Glutamatergic neuron (in vitro differentiated cells): ENCODE results near the gene TARS3. TPM values are rescaled to one million over a fixed set of nuclear protein-coding genes. Genes with fewer than 3 reads are reported as not detected.

Source experiments
- DNase-seq: peaks from one replicate; pipeline ENCODE4 v3.0.0; 2022
- H3K27ac Mint-ChIP-seq: one replicate; pipeline ENCODE4 v1.8.0; 2020; ENCODE audit warnings: mild to moderate bottlenecking, mixed read lengths, inconsistent platforms; ENCODE audit not compliant: unreplicated experiment
- H3K27me3 Mint-ChIP-seq: one replicate; pipeline ENCODE4 v1.8.0; 2020; ENCODE audit warnings: mild to moderate bottlenecking, moderate library complexity, mixed read lengths, inconsistent platforms; ENCODE audit not compliant: unreplicated experiment
- H3K36me3 Mint-ChIP-seq: one replicate; pipeline ENCODE4 v1.8.0; 2020; ENCODE audit warnings: mild to moderate bottlenecking, mixed read lengths, inconsistent platforms; ENCODE audit not compliant: unreplicated experiment
- H3K4me1 Mint-ChIP-seq: one replicate; pipeline ENCODE4 v1.8.0; 2020; ENCODE audit warnings: mild to moderate bottlenecking, low read depth, mixed read lengths, inconsistent platforms; ENCODE audit not compliant: unreplicated experiment
- H3K4me3 Mint-ChIP-seq: one replicate; pipeline ENCODE4 v1.8.0; 2020; ENCODE audit warnings: mild to moderate bottlenecking, mixed read lengths, inconsistent platforms; ENCODE audit not compliant: unreplicated experiment
- H3K9me3 Mint-ChIP-seq: one replicate; pipeline ENCODE4 v1.8.0; 2020; ENCODE audit warnings: mild to moderate bottlenecking, moderate library complexity, mixed read lengths, inconsistent platforms; ENCODE audit not compliant: unreplicated experiment
- total RNA-seq: library from RNA; stranded (reverse); fragmentation: NEBNext Ultra II Directional; extraction: Animal tissue kit (Norgen Biotek cat#: 25700); gene quantifications from one replicate; pipeline ENCODE4 v1.2.1, GENCODE V29; 2021; ENCODE audit not compliant: unreplicated experiment
- TF ChIP-seq, protein P1 (sequence below): fragments of 200-600 bp; sonication (generic); IDR thresholded peaks from one replicate; pipeline ENCODE4 v1.5.0; 2021; ENCODE audit not compliant: partially characterized antibody, unreplicated experiment

Gene TARS3
- total RNA-seq, 1 donor from 2014 or later = 40.1 TPM

DNA sequence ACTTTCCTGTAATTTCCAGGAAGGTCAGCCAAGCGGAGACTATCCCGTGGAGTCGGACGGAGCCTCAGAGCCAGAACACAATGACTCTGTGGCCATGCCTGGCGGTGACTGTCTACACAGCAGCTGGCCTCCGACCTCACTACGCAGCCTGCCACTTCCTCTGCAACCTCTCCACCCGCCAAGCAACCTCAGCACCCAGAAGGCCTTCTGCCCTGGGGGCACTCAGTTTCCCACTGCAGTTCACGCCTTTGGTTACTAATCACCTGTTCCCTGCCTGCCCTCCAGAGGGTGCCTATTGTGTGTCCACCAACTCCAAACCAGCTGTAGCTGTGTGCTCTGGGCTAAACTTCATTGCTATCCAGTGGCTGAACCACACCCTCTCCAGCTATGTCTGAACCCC is 116.1 kb downstream of the TARS3 start:
- TF ChIP-seq, protein P1, sequence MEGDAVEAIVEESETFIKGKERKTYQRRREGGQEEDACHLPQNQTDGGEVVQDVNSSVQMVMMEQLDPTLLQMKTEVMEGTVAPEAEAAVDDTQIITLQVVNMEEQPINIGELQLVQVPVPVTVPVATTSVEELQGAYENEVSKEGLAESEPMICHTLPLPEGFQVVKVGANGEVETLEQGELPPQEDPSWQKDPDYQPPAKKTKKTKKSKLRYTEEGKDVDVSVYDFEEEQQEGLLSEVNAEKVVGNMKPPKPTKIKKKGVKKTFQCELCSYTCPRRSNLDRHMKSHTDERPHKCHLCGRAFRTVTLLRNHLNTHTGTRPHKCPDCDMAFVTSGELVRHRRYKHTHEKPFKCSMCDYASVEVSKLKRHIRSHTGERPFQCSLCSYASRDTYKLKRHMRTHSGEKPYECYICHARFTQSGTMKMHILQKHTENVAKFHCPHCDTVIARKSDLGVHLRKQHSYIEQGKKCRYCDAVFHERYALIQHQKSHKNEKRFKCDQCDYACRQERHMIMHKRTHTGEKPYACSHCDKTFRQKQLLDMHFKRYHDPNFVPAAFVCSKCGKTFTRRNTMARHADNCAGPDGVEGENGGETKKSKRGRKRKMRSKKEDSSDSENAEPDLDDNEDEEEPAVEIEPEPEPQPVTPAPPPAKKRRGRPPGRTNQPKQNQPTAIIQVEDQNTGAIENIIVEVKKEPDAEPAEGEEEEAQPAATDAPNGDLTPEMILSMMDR = no peak
- Mint-ChIP-seq H3K27me3 (peaks cover 4% of the 10 kb centered on the region), H3K27ac (no peak overlapping the region), H3K9me3 (peaks cover 9% of the 10 kb centered on the region), H3K4me3 (no peak overlapping the region), H3K4me1 (peaks cover 7% of the 10 kb centered on the region), H3K36me3 (no peaks in the 10 kb centered on the region)
- no peak for DNase-seq

DNA sequence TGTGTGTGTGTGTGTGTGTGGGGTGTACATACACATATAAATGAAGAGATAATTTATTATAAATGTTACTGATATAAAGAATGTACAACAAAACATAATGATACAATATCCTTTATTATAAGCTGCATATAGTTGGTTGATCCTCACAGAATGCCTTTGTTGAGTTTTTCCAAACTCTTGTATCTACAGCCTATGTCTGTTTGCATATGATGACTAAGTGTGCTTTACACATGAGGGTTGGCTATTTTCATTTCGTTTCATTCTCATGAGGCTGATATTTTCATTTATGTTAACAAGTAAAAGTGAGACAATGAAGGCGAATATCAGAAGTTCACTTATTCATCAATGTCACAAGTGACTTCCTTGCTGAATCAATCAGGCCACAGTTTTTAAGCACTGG is 117.2 kb downstream of the TARS3 start:
- TF ChIP-seq, protein P1 = no peak
- Mint-ChIP-seq H3K27ac (no peak overlapping the region), H3K36me3 (no peaks in the 10 kb centered on the region), H3K4me3 (no peak overlapping the region), H3K9me3 (peaks cover 6% of the 10 kb centered on the region), H3K27me3 (peaks cover 2% of the 10 kb centered on the region), H3K4me1 (peaks cover 2% of the 10 kb centered on the region)
- no peak for DNase-seq

DNA sequence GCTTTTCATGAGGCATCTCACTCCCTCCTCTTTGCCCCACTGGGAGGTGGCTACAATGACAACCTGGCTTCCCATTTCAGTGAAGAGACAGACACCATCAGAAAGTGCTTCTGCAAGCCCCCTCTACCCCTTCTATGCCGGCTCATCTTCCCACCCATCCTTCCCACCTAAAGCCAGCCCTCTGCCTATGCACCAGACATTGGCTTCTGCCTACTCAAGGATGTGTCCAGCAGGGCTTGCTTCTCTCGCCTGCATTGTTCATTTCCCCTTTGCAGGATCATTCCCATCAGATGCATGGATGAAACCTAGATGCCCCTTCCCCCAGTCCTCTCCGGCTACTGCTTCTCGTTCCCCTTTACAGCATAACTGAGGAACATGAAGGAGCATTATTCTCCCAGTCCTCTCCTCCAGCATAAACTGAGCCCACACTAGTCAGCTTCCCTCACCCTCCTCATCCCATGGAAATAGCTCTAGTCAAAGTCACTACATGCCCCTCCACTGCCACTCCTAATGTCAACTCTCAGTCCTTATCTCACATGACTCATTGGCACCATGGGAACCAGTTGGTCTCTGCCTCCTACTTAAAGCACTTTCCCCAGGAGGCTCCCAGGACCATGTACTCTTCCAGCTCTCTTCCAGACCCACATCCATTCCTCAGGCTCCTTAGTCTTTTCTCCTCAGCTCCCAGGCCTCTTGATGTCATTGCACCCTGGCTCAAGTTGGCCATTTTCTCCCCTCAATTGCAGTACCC is 120.0 kb downstream of the TARS3 start:
- Mint-ChIP-seq H3K27me3 (no peaks in the 10 kb centered on the region), H3K4me1 (no peaks in the 10 kb centered on the region), H3K9me3 (no peaks in the 10 kb centered on the region), H3K4me3 (no peak overlapping the region), H3K36me3 (no peaks in the 10 kb centered on the region), H3K27ac (no peak overlapping the region)
- TF ChIP-seq, protein P1 = no peak
- no peak for DNase-seq

Other genes starting within 250 kb of the TARS3 start
- 3.8 TPM for gene PCSK6, start 234.8 kb downstream of the TARS3 start, total RNA-seq
- gene TM2D3, start 72.1 kb downstream of the TARS3 start, total RNA-seq = 58.6 TPM
- gene OR4F6, start 79.0 kb upstream of the TARS3 start, total RNA-seq = not detected
- not detected for gene OR4F15, start 87.7 kb upstream of the TARS3 start, total RNA-seq